Measurements from ENCODE around the gene MYO9B.
"Not testable (repeated sequence)": the region's sequence is repeated elsewhere in the genome, so short reads cannot be mapped to it uniquely, and the experiment has no call there.

Gene MYO9B

GRCh38 chr19:17091758-17092333, 16.3 kb downstream of the MYO9B start:
- no peak for DNase-seq (ENCODE audit: low read depth in 2 of 2)

- no peak for DNase-seq (ENCODE audit: low read depth in 2 of 2)
Measured at GRCh38 chr19:17092696-17093095, 17.1 kb downstream of the MYO9B start.

- DNase-seq (ENCODE audit: low read depth in 2 of 2), result not testable (repeated sequence)
Measured at GRCh38 chr19:17094694-17095093, 19.1 kb downstream of the MYO9B start.

- no peak for DNase-seq (ENCODE audit: low read depth in 2 of 2)
Measured at GRCh38 chr19:17095141-17095919, 19.8 kb downstream of the MYO9B start.

- no peak for DNase-seq (ENCODE audit: low read depth in 2 of 2)
Measured at GRCh38 chr19:17097593-17098126, 22.1 kb downstream of the MYO9B start.

GRCh38 chr19:17098326-17098725, 22.7 kb downstream of the MYO9B start:
- no peak for DNase-seq (ENCODE audit: low read depth in 2 of 2)

GRCh38 chr19:17101686-17102628, 26.4 kb downstream of the MYO9B start:
- DNase-seq (ENCODE audit: low read depth in 2 of 2), result no peak

- DNase-seq (ENCODE audit: low read depth in 2 of 2), result peak in 1 of 2 experiments; percentile 23
Measured at GRCh38 chr19:17103177-17103576, 27.6 kb downstream of the MYO9B start.

GRCh38 chr19:17104679-17105078, 29.1 kb downstream of the MYO9B start:
- no peak for DNase-seq (ENCODE audit: low read depth in 2 of 2)

- DNase-seq (ENCODE audit: low read depth in 2 of 2), result no peak
Measured at GRCh38 chr19:17105556-17105955, 30.0 kb downstream of the MYO9B start.

GRCh38 chr19:17106964-17107363, 31.4 kb downstream of the MYO9B start:
- not testable (repeated sequence) for DNase-seq (ENCODE audit: low read depth in 2 of 2)

- no peak for DNase-seq (ENCODE audit: low read depth in 2 of 2)
Measured at GRCh38 chr19:17107546-17108452, 32.2 kb downstream of the MYO9B start.

GRCh38 chr19:17108453-17108784, 32.8 kb downstream of the MYO9B start:
- DNase-seq (ENCODE audit: low read depth in 2 of 2), result no peak

- DNase-seq (ENCODE audit: low read depth in 2 of 2), result no peak
Measured at GRCh38 chr19:17109300-17109699, 33.7 kb downstream of the MYO9B start.

GRCh38 chr19:17109962-17110598, 34.5 kb downstream of the MYO9B start:
- no peak for DNase-seq (ENCODE audit: low read depth in 2 of 2)

- no peak for DNase-seq (ENCODE audit: low read depth in 2 of 2)
Measured at GRCh38 chr19:17110599-17110966, 35.0 kb downstream of the MYO9B start.

- DNase-seq (ENCODE audit: low read depth in 2 of 2), result no peak
Measured at GRCh38 chr19:17111766-17112165, 36.2 kb downstream of the MYO9B start.

- DNase-seq (ENCODE audit: low read depth in 2 of 2), result no peak
Measured at GRCh38 chr19:17112271-17112670, 36.7 kb downstream of the MYO9B start.

- no peak for DNase-seq (ENCODE audit: low read depth in 2 of 2)
Measured at GRCh38 chr19:17112700-17113099, 37.1 kb downstream of the MYO9B start.

GRCh38 chr19:17113127-17113785, 37.7 kb downstream of the MYO9B start:
- no peak for DNase-seq (ENCODE audit: low read depth in 2 of 2)
